ENCODE results near the gene RND1. TPM values are rescaled to one million over a fixed set of nuclear protein-coding genes. Genes with fewer than 3 reads are reported as not detected.
"Not testable (repeated sequence)": the region's sequence is repeated elsewhere in the genome, so short reads cannot be mapped to it uniquely, and the experiment has no call there.

RND1 gene
- total RNA-seq, 2 donors from 2014 or later = 6.0 to 8.2 TPM

- H3K36me3 Mint-ChIP-seq (ENCODE audit: low read depth); H3K27ac Mint-ChIP-seq; H3K9me3 ChIP-seq (ENCODE audit: control insufficient read depth, low read length, poor library complexity, severe bottlenecking); H3K4me1 Mint-ChIP-seq; DNase-seq; ATAC-seq; H3K4me3 Mint-ChIP-seq: not testable (repeated sequence)
- peaks cover 25% of the 10 kb centered on the region for H3K27me3 Mint-ChIP-seq
Observed at GRCh38 chr12:48860236-48860635, 5.4 kb downstream of the RND1 start.

- no peak for DNase-seq
- Mint-ChIP-seq H3K4me3 (no peak overlapping the region), H3K27ac (no peak overlapping the region)
Observed at GRCh38 chr12:48859607-48860006, 6.1 kb downstream of the RND1 start.

GRCh38 chr12:48858043-48858442 lies 7.6 kb downstream of the RND1 start:
- Mint-ChIP-seq H3K4me3 (no peak overlapping the region), H3K27me3 (peaks cover 15% of the 10 kb centered on the region), H3K4me1 (peaks cover 5% of the 10 kb centered on the region), H3K27ac (no peak overlapping the region), H3K36me3 (ENCODE audit: low read depth) (no peaks in the 10 kb centered on the region)
- no peaks in the 10 kb centered on the region for H3K9me3 ChIP-seq (ENCODE audit: control insufficient read depth, low read length, poor library complexity, severe bottlenecking)
- DNase-seq (no peak), ATAC-seq (no peak)

More at GRCh38 chr12:48859607-48860006, 6.1 kb downstream of the RND1 start:
- Mint-ChIP-seq H3K4me1 (peaks cover 3% of the 10 kb centered on the region), H3K36me3 (ENCODE audit: low read depth) (no peaks in the 10 kb centered on the region), H3K27me3 (peaks cover 25% of the 10 kb centered on the region)
- H3K9me3 ChIP-seq (ENCODE audit: control insufficient read depth, low read length, poor library complexity, severe bottlenecking) = no peaks in the 10 kb centered on the region
- no peak for ATAC-seq

- Mint-ChIP-seq H3K4me1 (peaks cover 9% of the 10 kb centered on the region), H3K27me3 (peaks cover 9% of the 10 kb centered on the region), H3K36me3 (ENCODE audit: low read depth) (no peaks in the 10 kb centered on the region), H3K4me3 (no peak overlapping the region), H3K27ac (no peak overlapping the region)
- no peaks in the 10 kb centered on the region for H3K9me3 ChIP-seq (ENCODE audit: control insufficient read depth, low read length, poor library complexity, severe bottlenecking)
- ATAC-seq (no peak), DNase-seq (no peak)
Observed at GRCh38 chr12:48857278-48857994, 8.2 kb downstream of the RND1 start.

- ATAC-seq (no peak), DNase-seq (no peak)
- Mint-ChIP-seq H3K4me1 (peaks cover 15% of the 10 kb centered on the region), H3K4me3 (no peak overlapping the region), H3K27ac (no peak overlapping the region), H3K27me3 (no peaks in the 10 kb centered on the region), H3K36me3 (ENCODE audit: low read depth) (no peaks in the 10 kb centered on the region)
- no peaks in the 10 kb centered on the region for H3K9me3 ChIP-seq (ENCODE audit: control insufficient read depth, low read length, poor library complexity, severe bottlenecking)
Observed at GRCh38 chr12:48856379-48856778, 9.3 kb downstream of the RND1 start.

GRCh38 chr12:48854932-48855331 lies 10.7 kb downstream of the RND1 start:
- not testable (repeated sequence) for H3K36me3 Mint-ChIP-seq (ENCODE audit: low read depth); DNase-seq; H3K9me3 ChIP-seq (ENCODE audit: control insufficient read depth, low read length, poor library complexity, severe bottlenecking); H3K27ac Mint-ChIP-seq; ATAC-seq; H3K27me3 Mint-ChIP-seq; H3K4me3 Mint-ChIP-seq
- peaks cover 28% of the 10 kb centered on the region for H3K4me1 Mint-ChIP-seq

- no peak overlapping the region for H3K4me3 Mint-ChIP-seq
- ATAC-seq (no peak), DNase-seq (no peak)
- H3K9me3 ChIP-seq (ENCODE audit: control insufficient read depth, low read length, poor library complexity, severe bottlenecking) = no peaks in the 10 kb centered on the region
- H3K36me3 Mint-ChIP-seq (ENCODE audit: low read depth) = peaks cover 5% of the 10 kb centered on the region
- H3K4me1 Mint-ChIP-seq = peaks cover 33% of the 10 kb centered on the region
- H3K27ac Mint-ChIP-seq = no peak overlapping the region
- no peaks in the 10 kb centered on the region for H3K27me3 Mint-ChIP-seq
Observed at GRCh38 chr12:48854488-48854887, 11.2 kb downstream of the RND1 start.

- Mint-ChIP-seq H3K4me3 (peak overlapping the region; percentile 96), H3K27ac (peak overlapping the region; percentile 98), H3K36me3 (ENCODE audit: low read depth) (peaks cover 5% of the 10 kb centered on the region), H3K27me3 (no peaks in the 10 kb centered on the region), H3K4me1 (peaks cover 35% of the 10 kb centered on the region)
- peak; percentile 35 for ATAC-seq
- H3K9me3 ChIP-seq (ENCODE audit: control insufficient read depth, low read length, poor library complexity, severe bottlenecking) = no peaks in the 10 kb centered on the region
- DNase-seq = peak; percentile 60 to 88 (median 70)
Observed at GRCh38 chr12:48852734-48853688, 12.7 kb downstream of the RND1 start.

GRCh38 chr12:48851883-48852733 lies 13.6 kb downstream of the RND1 start, which contains the start of gene DDX23:
DDX23 (minus strand) TSS chr12:48852163; CDS start chr12:48845782, 6,381 bp downstream.
- Mint-ChIP-seq H3K27me3 (no peaks in the 10 kb centered on the region), H3K4me1 (peaks cover 36% of the 10 kb centered on the region)

GRCh38 chr12:48842021-48842420 lies 23.6 kb downstream of the RND1 start:
- H3K27me3 Mint-ChIP-seq; DNase-seq; ATAC-seq; H3K9me3 ChIP-seq (ENCODE audit: control insufficient read depth, low read length, poor library complexity, severe bottlenecking); H3K27ac Mint-ChIP-seq; H3K36me3 Mint-ChIP-seq (ENCODE audit: low read depth); H3K4me3 Mint-ChIP-seq: not testable (repeated sequence)
- H3K4me1 Mint-ChIP-seq = peaks cover 10% of the 10 kb centered on the region

More at GRCh38 chr12:48851883-48852733, 13.6 kb downstream of the RND1 start, which contains the start of gene DDX23:
- no peaks in the 10 kb centered on the region for H3K9me3 ChIP-seq (ENCODE audit: control insufficient read depth, low read length, poor library complexity, severe bottlenecking)
- H3K36me3 Mint-ChIP-seq (ENCODE audit: low read depth) = peaks cover 5% of the 10 kb centered on the region
- H3K27ac Mint-ChIP-seq = peak within 1 kb of the TSS; percentile 98
- DNase-seq (peak; percentile 80 to 89 (median 83)), ATAC-seq (peak; percentile 97)
- H3K4me3 Mint-ChIP-seq = peak within 1 kb of the TSS; percentile 96

- no peaks in the 10 kb centered on the region for H3K9me3 ChIP-seq (ENCODE audit: control insufficient read depth, low read length, poor library complexity, severe bottlenecking)
- Mint-ChIP-seq H3K4me1 (peaks cover 4% of the 10 kb centered on the region), H3K36me3 (ENCODE audit: low read depth) (peaks cover 5% of the 10 kb centered on the region), H3K27ac (peak overlapping the region; percentile 51), H3K27me3 (no peaks in the 10 kb centered on the region), H3K4me3 (no peak overlapping the region)
- ATAC-seq = no peak
- DNase-seq = no peak
Observed at GRCh38 chr12:48838048-48838447, 27.6 kb downstream of the RND1 start.

- no peaks in the 10 kb centered on the region for H3K9me3 ChIP-seq (ENCODE audit: control insufficient read depth, low read length, poor library complexity, severe bottlenecking)
- Mint-ChIP-seq H3K36me3 (ENCODE audit: low read depth) (peaks cover 4% of the 10 kb centered on the region), H3K27me3 (no peaks in the 10 kb centered on the region), H3K4me1 (peaks cover 16% of the 10 kb centered on the region), H3K4me3 (no peak overlapping the region), H3K27ac (no peak overlapping the region)
- ATAC-seq (no peak), DNase-seq (no peak)
Observed at GRCh38 chr12:48832321-48833060, 33.2 kb downstream of the RND1 start.
